SHP77 (cell line): Measurements from ENCODE around the gene KANSL1.
"Not testable (repeated sequence)": the region's sequence is repeated elsewhere in the genome, so short reads cannot be mapped to it uniquely, and the experiment has no call there.

Source experiments
- DNase-seq, 2 experiments: peaks; one replicate each; lab custom pipeline; 2025; lab: John Stamatoyannopoulos, UW

Gene KANSL1

GRCh38 chr17:46037722-46038255 is 155.4 kb downstream of the KANSL1 start:
- no peak for DNase-seq

- no peak for DNase-seq
These were observed 156.7 kb downstream of the KANSL1 start for GRCh38 chr17:46036491-46036890.

- no peak for DNase-seq
These were observed 158.0 kb downstream of the KANSL1 start for GRCh38 chr17:46035112-46035818.

- no peak for DNase-seq
These were observed 159.8 kb downstream of the KANSL1 start for GRCh38 chr17:46033392-46033791.

- no peak for DNase-seq
These were observed 160.3 kb downstream of the KANSL1 start for GRCh38 chr17:46032909-46033308.

GRCh38 chr17:46031920-46032319 is 161.3 kb downstream of the KANSL1 start:
- no peak for DNase-seq

GRCh38 chr17:46031440-46031839 is 161.8 kb downstream of the KANSL1 start:
- DNase-seq, result no peak

GRCh38 chr17:46030752-46031151 is 162.5 kb downstream of the KANSL1 start:
- no peak for DNase-seq

- no peak for DNase-seq
These were observed 163.6 kb downstream of the KANSL1 start for GRCh38 chr17:46029627-46030026.

GRCh38 chr17:46028981-46029565 is 164.2 kb downstream of the KANSL1 start:
- DNase-seq, result no peak

- DNase-seq, result no peak
These were observed 164.9 kb downstream of the KANSL1 start for GRCh38 chr17:46028374-46028773.

GRCh38 chr17:46027976-46028325 is 165.3 kb downstream of the KANSL1 start:
- no peak for DNase-seq

- no peak for DNase-seq
These were observed 165.9 kb downstream of the KANSL1 start for GRCh38 chr17:46027048-46027975.

GRCh38 chr17:46026166-46027047 is 166.8 kb downstream of the KANSL1 start:
- no peak for DNase-seq

GRCh38 chr17:46025510-46026165 is 167.6 kb downstream of the KANSL1 start:
- no peak for DNase-seq

GRCh38 chr17:46025060-46025459 is 168.2 kb downstream of the KANSL1 start:
- DNase-seq, result no peak

- DNase-seq, result no peak
These were observed 168.6 kb downstream of the KANSL1 start for GRCh38 chr17:46024590-46024989.

- DNase-seq, result no peak
These were observed 169.3 kb downstream of the KANSL1 start for GRCh38 chr17:46023783-46024388.

GRCh38 chr17:46023366-46023765 is 169.9 kb downstream of the KANSL1 start:
- DNase-seq, result not testable (repeated sequence)

- DNase-seq, result no peak
These were observed 172.2 kb downstream of the KANSL1 start for GRCh38 chr17:46020998-46021397.
